ENCODE data around the gene THUMPD3.

GRCh38 chr3:9397906-9398699, 35.2 kb downstream of the THUMPD3 start:
- TF ChIP-seq POLR2A (IDR thresholded peaks at IDR 0.05; ENCODE audit: low read length): peak; percentile 58
- TF ChIP-seq GATA1 (IDR thresholded peaks at IDR 0.05; ENCODE audit: low read depth, low read length): no peak

Measured in erythroblast (primary cell).